Ascending aorta (tissue), 2 donors: ENCODE results near the gene UBAC2. TPM values are rescaled to one million over a fixed set of nuclear protein-coding genes. Genes with fewer than 3 reads are reported as not detected.

Experiments
- DNase-seq, 2 donors: peaks; one replicate each; pipeline ENCODE4 v3.0.0-alpha.2; 2019; ENCODE audit warnings: low spot score in 2 of 2
- H3K27ac ChIP-seq, 2 donors: fragments of 200-600 bp; sonication (generic); one replicate each; pipeline ENCODE4 v1.5.1; 2016 to 2017; ENCODE audit warnings: mild to moderate bottlenecking in 1 of 2
- H3K27me3 ChIP-seq: fragments of 200-600 bp; sonication (generic); one replicate; pipeline ENCODE4 v1.5.1; 2017
- H3K36me3 ChIP-seq, 2 donors: fragments of 200-600 bp; sonication (generic); one replicate each; pipeline ENCODE4 v1.5.1; 2016
- H3K4me1 ChIP-seq, 2 donors: fragments of 200-600 bp; sonication (generic); one replicate each; pipeline ENCODE4 v1.5.1; 2016 to 2017; ENCODE audit warnings: mild to moderate bottlenecking in 1 of 2
- H3K4me3 ChIP-seq, 2 donors: fragments of 200-600 bp; sonication (generic); one replicate each; pipeline ENCODE4 v1.5.1; 2016 to 2017; ENCODE audit warnings: mild to moderate bottlenecking in 1 of 2
- H3K9me3 ChIP-seq, 2 donors: fragments of 200-600 bp; sonication (generic); one replicate each; pipeline ENCODE4 v1.5.1; 2016
- intact Hi-C: fragments of 100-400 bp; cut with DNase I; formaldehyde crosslinking; loops from one replicate; pipeline ENCODE4 v1.15.1; 2023
- total RNA-seq: library from RNA; depleted of rRNA; stranded (reverse); fragments of >200 nt; gene quantifications from one replicate; pipeline ENCODE4 v1.1.0, GENCODE V29; 2016
- TF ChIP-seq, protein P1 (sequence below), 3 experiments: fragments of 200-600 bp in 2 of 3; fragments of 450-650 bp in 1 of 3; sonication (generic) in 2 of 3; IDR thresholded peaks; one replicate each; pipeline ENCODE4 v1.5.1; 2016 to 2019; ENCODE audit warnings: antibody characterized with exemption in 3 of 3, mild to moderate bottlenecking in 1 of 3, moderate library complexity in 1 of 3

Gene UBAC2
- total RNA-seq, 1 donor from 2014 or later: 67.8 TPM

DNA sequence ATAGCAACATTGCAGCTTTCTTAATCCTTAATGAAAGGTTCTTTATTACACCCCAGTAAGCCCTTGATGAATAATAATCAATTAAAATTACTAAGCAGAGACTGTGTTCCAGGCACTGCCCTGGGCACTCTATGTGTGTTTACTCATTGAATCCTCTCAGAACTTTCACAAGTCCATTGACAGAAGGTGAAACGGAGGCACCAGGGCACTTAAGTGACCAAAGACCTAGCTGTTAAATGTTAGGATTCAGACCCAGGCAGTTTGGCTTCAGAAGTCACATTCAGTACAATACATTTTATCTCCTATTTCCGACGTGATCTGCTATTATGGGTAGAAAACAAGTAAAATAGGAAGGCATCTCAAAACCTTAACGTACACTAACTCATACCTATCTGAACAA is 103.9 kb downstream of the UBAC2 start:
- no peaks in the 10 kb centered on the region for H3K27me3 ChIP-seq
- intact Hi-C loops: loop anchor here (2.0 kb wide), 1 partner anchor 20 kb away; no protein-coding TSS in a partner anchor
- H3K4me1 ChIP-seq: peaks cover 0 to 22% of the 10 kb centered on the region in 2 donors
- peak overlapping the region in 1 of 2 donors; percentile 50 for H3K4me3 ChIP-seq
- H3K27ac ChIP-seq: no peak overlapping the region
- H3K36me3 ChIP-seq: no peaks in the 10 kb centered on the region
- DNase-seq: no peak
- TF ChIP-seq, protein P1, sequence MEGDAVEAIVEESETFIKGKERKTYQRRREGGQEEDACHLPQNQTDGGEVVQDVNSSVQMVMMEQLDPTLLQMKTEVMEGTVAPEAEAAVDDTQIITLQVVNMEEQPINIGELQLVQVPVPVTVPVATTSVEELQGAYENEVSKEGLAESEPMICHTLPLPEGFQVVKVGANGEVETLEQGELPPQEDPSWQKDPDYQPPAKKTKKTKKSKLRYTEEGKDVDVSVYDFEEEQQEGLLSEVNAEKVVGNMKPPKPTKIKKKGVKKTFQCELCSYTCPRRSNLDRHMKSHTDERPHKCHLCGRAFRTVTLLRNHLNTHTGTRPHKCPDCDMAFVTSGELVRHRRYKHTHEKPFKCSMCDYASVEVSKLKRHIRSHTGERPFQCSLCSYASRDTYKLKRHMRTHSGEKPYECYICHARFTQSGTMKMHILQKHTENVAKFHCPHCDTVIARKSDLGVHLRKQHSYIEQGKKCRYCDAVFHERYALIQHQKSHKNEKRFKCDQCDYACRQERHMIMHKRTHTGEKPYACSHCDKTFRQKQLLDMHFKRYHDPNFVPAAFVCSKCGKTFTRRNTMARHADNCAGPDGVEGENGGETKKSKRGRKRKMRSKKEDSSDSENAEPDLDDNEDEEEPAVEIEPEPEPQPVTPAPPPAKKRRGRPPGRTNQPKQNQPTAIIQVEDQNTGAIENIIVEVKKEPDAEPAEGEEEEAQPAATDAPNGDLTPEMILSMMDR (IDR thresholded peaks at IDR 0.05): no peak
- H3K9me3 ChIP-seq: no peaks in the 10 kb centered on the region

DNA sequence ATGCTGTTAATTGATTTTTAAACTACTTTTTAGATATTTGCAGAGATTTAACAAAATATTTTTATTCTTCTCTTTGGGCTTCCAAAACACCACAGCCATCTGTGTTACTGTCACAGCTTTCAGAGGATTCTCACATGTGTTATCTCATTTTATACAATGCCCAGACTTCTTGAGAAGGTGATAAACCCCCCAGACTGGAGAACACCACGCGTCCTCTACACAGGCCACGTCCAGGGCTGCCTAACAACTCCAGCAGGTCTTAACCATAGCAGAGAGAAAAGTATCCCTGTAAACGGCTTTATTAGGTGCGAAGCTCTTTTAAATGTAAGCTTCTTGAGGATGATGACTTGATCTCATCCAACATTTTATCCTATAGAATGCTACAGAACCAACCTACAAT is 104.5 kb downstream of the UBAC2 start:
- no peaks in the 10 kb centered on the region for H3K36me3 ChIP-seq
- H3K27me3 ChIP-seq: no peaks in the 10 kb centered on the region
- H3K9me3 ChIP-seq: no peaks in the 10 kb centered on the region
- no peak for DNase-seq
- peaks cover 0 to 24% of the 10 kb centered on the region in 2 donors for H3K4me1 ChIP-seq
- intact Hi-C loops: loop anchor here (2.0 kb wide), 1 partner anchor 20 kb away; no protein-coding TSS in a partner anchor
- TF ChIP-seq, protein P1 (IDR thresholded peaks at IDR 0.05): no peak
- no peak overlapping the region for H3K27ac ChIP-seq
- H3K4me3 ChIP-seq: peak overlapping the region in 1 of 2 donors; percentile 50

DNA sequence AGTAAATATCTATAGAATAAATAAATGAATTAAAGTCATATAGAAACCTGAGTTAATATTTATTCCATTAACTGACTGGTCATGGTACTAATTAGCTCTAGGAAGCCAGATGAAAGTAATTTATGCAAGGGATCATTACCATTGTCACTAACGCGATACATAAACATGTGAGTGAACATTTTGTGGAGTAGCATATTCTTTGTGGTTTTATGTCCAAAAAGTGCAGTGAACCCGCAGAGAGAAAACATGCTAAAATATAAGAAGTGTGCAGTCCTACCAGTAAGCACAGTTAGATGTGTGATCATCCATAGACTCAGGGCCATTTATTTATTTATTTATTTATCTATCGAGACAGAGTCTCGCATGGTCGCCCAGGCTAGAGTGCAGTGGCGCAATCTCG is 104.9 kb downstream of the UBAC2 start:
- Histone ChIP-seq H3K4me3 (peak overlapping the region in 1 of 2 donors; percentile 50), H3K36me3 (no peaks in the 10 kb centered on the region), H3K4me1 (peaks cover 0 to 26% of the 10 kb centered on the region in 2 donors), H3K27me3 (no peaks in the 10 kb centered on the region), H3K9me3 (no peaks in the 10 kb centered on the region), H3K27ac (no peak overlapping the region)
- DNase-seq: no peak
- intact Hi-C loops: loop anchor here (2.0 kb wide), 1 partner anchor 21 kb away; no protein-coding TSS in a partner anchor
- TF ChIP-seq, protein P1 (IDR thresholded peaks at IDR 0.05): no peak

DNA sequence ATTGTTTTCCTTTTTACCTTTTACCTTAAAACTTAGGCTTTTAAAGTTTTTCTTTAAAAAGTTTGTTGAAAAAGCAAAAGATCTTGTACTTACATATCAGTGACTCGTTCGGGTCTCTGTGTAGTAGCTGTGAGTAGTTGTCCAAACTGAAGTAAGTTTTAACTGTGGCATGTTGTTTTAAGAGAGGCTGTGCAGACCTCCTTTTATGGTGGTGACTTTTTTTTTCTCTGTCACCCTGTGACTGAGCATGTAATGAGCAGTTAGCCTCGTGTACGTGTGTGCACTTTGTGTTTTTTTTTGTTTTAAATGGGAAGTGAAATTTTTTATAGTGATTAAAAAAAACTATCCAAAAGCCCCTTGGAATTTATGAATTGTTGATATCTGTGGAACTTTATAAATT is 106.6 kb downstream of the UBAC2 start, which contains the start of gene GPR183:
GPR183 (minus strand) TSS at position 153 of the 400 bp plus-strand sequence. CDS start 11,254 bp downstream, outside the sequence.
- Histone ChIP-seq H3K27ac (peak within 1 kb of the TSS; percentile 80 to 85), H3K9me3 (no peaks in the 10 kb centered on the region), H3K4me1 (peaks cover 0 to 26% of the 10 kb centered on the region in 2 donors), H3K4me3 (peak within 1 kb of the TSS; percentile 10 to 50), H3K36me3 (no peaks in the 10 kb centered on the region), H3K27me3 (no peaks in the 10 kb centered on the region)
- intact Hi-C loops: no loop called here
- TF ChIP-seq, protein P1 (IDR thresholded peaks at IDR 0.05): no peak
- no peak for DNase-seq

DNA sequence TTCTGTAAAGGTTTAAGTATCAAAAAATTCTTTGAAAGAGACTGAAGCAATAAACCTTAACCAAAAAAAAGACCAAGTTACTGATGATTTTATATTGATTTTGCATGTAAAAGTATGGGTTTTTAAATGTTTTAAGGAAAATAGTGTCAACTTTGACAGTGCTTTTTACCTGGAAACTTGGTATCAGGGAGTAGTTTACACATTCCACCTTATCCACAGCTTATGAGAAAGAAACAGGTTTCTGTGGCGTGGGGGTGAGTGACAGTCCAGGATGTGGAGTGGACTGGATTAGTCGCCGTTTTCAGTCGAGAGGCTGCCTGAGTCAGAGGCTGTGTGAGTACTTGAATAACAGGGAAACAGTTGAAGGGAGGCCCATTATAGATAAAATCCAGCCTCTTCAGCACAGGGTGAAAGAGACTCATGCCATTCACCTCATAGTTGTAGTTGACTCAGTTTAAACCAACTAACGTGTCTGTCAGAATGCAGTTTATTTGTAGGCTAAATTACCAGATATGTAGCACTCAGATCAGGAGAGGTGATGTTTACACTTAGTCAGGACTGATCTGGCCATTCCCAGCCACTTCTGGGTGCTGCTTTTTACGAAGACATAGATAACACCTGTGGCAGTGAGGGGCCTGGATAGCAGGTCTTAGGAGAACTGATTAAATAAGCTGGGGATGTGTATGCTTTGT is 107.1 kb downstream of the UBAC2 start:
- peak in 1 of 2 donors; percentile 75 for DNase-seq
- Histone ChIP-seq H3K27ac (peak overlapping the region; percentile 80 to 85), H3K9me3 (no peaks in the 10 kb centered on the region), H3K27me3 (no peaks in the 10 kb centered on the region), H3K4me1 (peaks cover 0 to 26% of the 10 kb centered on the region in 2 donors), H3K4me3 (peak overlapping the region in 1 of 2 donors; percentile 50), H3K36me3 (no peaks in the 10 kb centered on the region)
- intact Hi-C loops: no loop called here
- TF ChIP-seq, protein P1 (IDR thresholded peaks at IDR 0.05): no peak
